Measurements from ENCODE around the gene POLQ. TPM values are rescaled to one million over a fixed set of nuclear protein-coding genes. Genes with fewer than 3 reads are reported as not detected.

The POLQ gene
- total and polyA plus RNA-seq, 10 of the 15 experiments (the other 5 are each of a cell fraction or from before 2014, with no cell fraction given) = 3.3 to 22.4 (median 15.9) TPM

DNA sequence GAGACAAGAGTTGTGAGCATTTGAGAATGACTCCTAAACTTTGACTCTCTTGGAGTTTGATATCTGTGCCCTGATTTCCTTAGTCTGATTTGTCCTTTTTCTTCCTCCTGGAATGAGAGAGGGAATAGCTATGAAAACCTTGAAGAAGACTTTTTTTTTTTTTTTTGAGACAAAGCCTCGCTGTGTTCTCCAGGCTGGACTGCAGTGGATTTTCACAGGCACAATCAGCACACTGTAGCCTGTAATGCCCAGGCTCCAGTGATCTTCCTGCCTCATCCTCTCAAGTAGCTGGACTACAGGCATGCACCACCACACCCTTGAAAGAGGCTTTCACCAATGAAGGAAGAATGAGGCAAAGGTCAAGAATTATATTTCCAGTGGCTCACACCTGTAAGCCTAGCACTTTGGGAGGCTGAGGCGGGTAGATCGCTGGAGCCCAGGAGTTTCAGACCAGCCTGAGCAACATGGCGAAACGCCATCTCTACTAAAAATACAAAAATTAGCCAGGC, 11.7 kb upstream of the POLQ start:
- FAIRE-seq (no peak), ATAC-seq (no peak), DNase-seq (ENCODE audit: low read depth, low spot score) (no peak)
- ChIA-PET SMC1A (ENCODE audit: uncharacterized antibody, unreplicated experiment) (interaction anchor here (1.0 kb wide), 2 partner anchors 9 to 13 kb away, joined by 3 read pairs; no protein-coding TSS in a partner anchor), POLR2A (no interaction called here), RAD21 (ENCODE audit: unreplicated experiment) (no interaction called here), CTCF (interaction anchor here (0.6 kb wide), 2 partner anchors 250 to 918 kb away, joined by 4 read pairs; no protein-coding TSS in a partner anchor)
- no peaks in the 10 kb centered on the region for H3K27me3 ChIP-seq (replicated peaks in 1 of 2; ENCODE audit: control insufficient read depth in 2 of 2, insufficient read depth in 2 of 2, low read length in 1 of 2)
- no peaks in the 10 kb centered on the region for H3K36me3 ChIP-seq (ENCODE audit: control insufficient read depth in 2 of 2, insufficient read depth in 2 of 2, low read length in 1 of 2)
- H3K4me3 ChIP-seq = no peak overlapping the region
- in situ Hi-C loops (cut with MboI) (no loop called here), intact Hi-C loops (cut with micrococcal nuclease; ENCODE audit: unreplicated experiment) (no loop called here)
- BruUV-seq (replicated peaks) = no TSS peak
- no peaks in the 10 kb centered on the region for H3K79me2 ChIP-seq (ENCODE audit: control insufficient read depth, insufficient read depth, low read length)
- no peak overlapping the region for H3K4me2 ChIP-seq (ENCODE audit: control insufficient read depth, insufficient read depth)
- no peak overlapping the region for H3K27ac ChIP-seq (ENCODE audit: control insufficient read depth, insufficient read depth)
- no peak overlapping the region for H2AFZ ChIP-seq (ENCODE audit: control insufficient read depth, low read depth, low read length)
- 70% methylated on average over 5 of the region's 5 CpGs for WGBS (ENCODE audit: insufficient coverage, insufficient replicate concordance, low lambda C conversion rate, missing lambda C conversion rate)
- H3K9me3 ChIP-seq (replicated peaks; ENCODE audit: control insufficient read depth, insufficient read depth, low read length) = no peaks in the 10 kb centered on the region
- no peaks in the 10 kb centered on the region for H3K4me1 ChIP-seq (ENCODE audit: control insufficient read depth, insufficient read depth, low read length)
- TF ChIP-seq FOXK2 (IDR thresholded peaks at IDR 0.05) (no peak), GABPA (IDR thresholded peaks at IDR 0.05; ENCODE audit: low read depth) (no peak), TCF7 (IDR thresholded peaks at IDR 0.05; ENCODE audit: borderline replicate concordance) (no peak), PML (IDR thresholded peaks at IDR 0.05; ENCODE audit: low read length) (no peak), SP1 (IDR thresholded peaks at IDR 0.05; ENCODE audit: low read depth, low read length) (no peak), DPF2 (IDR thresholded peaks at IDR 0.05) (no peak), IKZF1 (conservative IDR thresholded peaks at IDR 0.05) (no peak), CEBPB (IDR thresholded peaks at IDR 0.05; ENCODE audit: borderline replicate concordance in 1 of 2, low read depth in 2 of 2, low read length in 2 of 2) (no peak), CHD1 (IDR thresholded peaks at IDR 0.05; ENCODE audit: low read depth, low read length) (no peak), CHD2 (IDR thresholded peaks at IDR 0.05; ENCODE audit: borderline replicate concordance, low read depth, low read length) (no peak), YY1 (IDR thresholded peaks at IDR 0.05; ENCODE audit: low read depth, low read length) (no peak), KDM1A (IDR thresholded peaks at IDR 0.05; ENCODE audit: borderline replicate concordance) (no peak), CBX5 (IDR thresholded peaks at IDR 0.05; ENCODE audit: low read depth) (no peak)
- TF ChIP-seq, protein P1, sequence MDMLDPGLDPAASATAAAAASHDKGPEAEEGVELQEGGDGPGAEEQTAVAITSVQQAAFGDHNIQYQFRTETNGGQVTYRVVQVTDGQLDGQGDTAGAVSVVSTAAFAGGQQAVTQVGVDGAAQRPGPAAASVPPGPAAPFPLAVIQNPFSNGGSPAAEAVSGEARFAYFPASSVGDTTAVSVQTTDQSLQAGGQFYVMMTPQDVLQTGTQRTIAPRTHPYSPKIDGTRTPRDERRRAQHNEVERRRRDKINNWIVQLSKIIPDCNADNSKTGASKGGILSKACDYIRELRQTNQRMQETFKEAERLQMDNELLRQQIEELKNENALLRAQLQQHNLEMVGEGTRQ (IDR thresholded peaks at IDR 0.05; ENCODE audit: borderline replicate concordance, low read depth, low read length) = no peak
- TF ChIP-seq, protein P2, sequence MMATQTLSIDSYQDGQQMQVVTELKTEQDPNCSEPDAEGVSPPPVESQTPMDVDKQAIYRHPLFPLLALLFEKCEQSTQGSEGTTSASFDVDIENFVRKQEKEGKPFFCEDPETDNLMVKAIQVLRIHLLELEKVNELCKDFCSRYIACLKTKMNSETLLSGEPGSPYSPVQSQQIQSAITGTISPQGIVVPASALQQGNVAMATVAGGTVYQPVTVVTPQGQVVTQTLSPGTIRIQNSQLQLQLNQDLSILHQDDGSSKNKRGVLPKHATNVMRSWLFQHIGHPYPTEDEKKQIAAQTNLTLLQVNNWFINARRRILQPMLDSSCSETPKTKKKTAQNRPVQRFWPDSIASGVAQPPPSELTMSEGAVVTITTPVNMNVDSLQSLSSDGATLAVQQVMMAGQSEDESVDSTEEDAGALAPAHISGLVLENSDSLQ (IDR thresholded peaks at IDR 0.05) = no peak
- TF ChIP-seq, protein P3, sequence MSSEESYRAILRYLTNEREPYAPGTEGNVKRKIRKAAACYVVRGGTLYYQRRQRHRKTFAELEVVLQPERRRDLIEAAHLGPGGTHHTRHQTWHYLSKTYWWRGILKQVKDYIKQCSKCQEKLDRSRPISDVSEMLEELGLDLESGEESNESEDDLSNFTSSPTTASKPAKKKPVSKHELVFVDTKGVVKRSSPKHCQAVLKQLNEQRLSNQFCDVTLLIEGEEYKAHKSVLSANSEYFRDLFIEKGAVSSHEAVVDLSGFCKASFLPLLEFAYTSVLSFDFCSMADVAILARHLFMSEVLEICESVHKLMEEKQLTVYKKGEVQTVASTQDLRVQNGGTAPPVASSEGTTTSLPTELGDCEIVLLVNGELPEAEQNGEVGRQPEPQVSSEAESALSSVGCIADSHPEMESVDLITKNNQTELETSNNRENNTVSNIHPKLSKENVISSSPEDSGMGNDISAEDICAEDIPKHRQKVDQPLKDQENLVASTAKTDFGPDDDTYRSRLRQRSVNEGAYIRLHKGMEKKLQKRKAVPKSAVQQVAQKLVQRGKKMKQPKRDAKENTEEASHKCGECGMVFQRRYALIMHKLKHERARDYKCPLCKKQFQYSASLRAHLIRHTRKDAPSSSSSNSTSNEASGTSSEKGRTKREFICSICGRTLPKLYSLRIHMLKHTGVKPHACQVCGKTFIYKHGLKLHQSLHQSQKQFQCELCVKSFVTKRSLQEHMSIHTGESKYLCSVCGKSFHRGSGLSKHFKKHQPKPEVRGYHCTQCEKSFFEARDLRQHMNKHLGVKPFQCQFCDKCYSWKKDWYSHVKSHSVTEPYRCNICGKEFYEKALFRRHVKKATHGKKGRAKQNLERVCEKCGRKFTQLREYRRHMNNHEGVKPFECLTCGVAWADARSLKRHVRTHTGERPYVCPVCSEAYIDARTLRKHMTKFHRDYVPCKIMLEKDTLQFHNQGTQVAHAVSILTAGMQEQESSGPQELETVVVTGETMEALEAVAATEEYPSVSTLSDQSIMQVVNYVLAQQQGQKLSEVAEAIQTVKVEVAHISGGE (CRISPR knock-in tag; IDR thresholded peaks at IDR 0.05) = no peak
- TF ChIP-seq, protein P4, sequence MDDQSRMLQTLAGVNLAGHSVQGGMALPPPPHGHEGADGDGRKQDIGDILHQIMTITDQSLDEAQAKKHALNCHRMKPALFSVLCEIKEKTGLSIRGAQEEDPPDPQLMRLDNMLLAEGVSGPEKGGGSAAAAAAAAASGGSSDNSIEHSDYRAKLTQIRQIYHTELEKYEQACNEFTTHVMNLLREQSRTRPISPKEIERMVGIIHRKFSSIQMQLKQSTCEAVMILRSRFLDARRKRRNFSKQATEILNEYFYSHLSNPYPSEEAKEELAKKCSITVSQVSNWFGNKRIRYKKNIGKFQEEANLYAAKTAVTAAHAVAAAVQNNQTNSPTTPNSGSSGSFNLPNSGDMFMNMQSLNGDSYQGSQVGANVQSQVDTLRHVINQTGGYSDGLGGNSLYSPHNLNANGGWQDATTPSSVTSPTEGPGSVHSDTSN (IDR thresholded peaks at IDR 0.05; ENCODE audit: insufficient replicate concordance, low read depth, low read length) = no peak
- TF ChIP-seq, protein P5, sequence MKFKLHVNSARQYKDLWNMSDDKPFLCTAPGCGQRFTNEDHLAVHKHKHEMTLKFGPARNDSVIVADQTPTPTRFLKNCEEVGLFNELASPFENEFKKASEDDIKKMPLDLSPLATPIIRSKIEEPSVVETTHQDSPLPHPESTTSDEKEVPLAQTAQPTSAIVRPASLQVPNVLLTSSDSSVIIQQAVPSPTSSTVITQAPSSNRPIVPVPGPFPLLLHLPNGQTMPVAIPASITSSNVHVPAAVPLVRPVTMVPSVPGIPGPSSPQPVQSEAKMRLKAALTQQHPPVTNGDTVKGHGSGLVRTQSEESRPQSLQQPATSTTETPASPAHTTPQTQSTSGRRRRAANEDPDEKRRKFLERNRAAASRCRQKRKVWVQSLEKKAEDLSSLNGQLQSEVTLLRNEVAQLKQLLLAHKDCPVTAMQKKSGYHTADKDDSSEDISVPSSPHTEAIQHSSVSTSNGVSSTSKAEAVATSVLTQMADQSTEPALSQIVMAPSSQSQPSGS (IDR thresholded peaks at IDR 0.05; ENCODE audit: low read length) = no peak
- no peaks in the 10 kb centered on the region for H4K20me1 ChIP-seq (ENCODE audit: control insufficient read depth, insufficient read depth)
- H3K9ac ChIP-seq (ENCODE audit: control insufficient read depth, insufficient read depth, low read length) = no peak overlapping the region

Data from GM12878 (cell line).